ENCODE measurements around the gene PRKG1.

Gene PRKG1

DNA sequence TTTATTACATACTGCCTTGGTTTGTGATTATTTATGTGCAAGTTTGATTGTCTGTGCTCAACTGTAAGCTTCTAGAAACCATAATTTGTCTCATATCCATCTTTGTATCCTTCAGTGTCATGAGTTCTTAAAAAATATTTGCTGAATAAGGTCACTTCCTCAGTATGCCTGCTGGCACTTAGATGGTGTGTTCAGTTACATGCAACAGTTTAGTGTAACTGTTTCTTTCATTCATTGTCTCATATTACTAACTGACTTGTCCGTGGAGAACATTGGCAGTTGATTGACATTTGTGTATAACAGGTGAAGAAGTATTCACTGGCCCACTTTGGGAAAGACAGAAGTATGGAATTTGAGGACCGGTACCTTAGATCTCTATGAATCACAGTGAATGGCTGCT lies 236.9 kb downstream of the PRKG1 start:
- TF ChIP-seq CREB1 (IDR thresholded peaks at IDR 0.05; ENCODE audit: low read depth) = no peak
- TF ChIP-seq CEBPB (IDR thresholded peaks at IDR 0.05) = no peak
- no peak for TF ChIP-seq TAF1 (IDR thresholded peaks at IDR 0.05; ENCODE audit: low read depth)
- no peak for TF ChIP-seq EP300 (IDR thresholded peaks at IDR 0.05; ENCODE audit: borderline replicate concordance)
- no peak for TF ChIP-seq YY1 (IDR thresholded peaks at IDR 0.05; ENCODE audit: low read depth)
- no peak for TF ChIP-seq RAD21 (IDR thresholded peaks at IDR 0.05; ENCODE audit: low read depth)
- no peak for TF ChIP-seq TCF12 (IDR thresholded peaks at IDR 0.05; ENCODE audit: low read depth)
- no peak for TF ChIP-seq EGR1 (IDR thresholded peaks at IDR 0.05)
- TF ChIP-seq, protein P1, sequence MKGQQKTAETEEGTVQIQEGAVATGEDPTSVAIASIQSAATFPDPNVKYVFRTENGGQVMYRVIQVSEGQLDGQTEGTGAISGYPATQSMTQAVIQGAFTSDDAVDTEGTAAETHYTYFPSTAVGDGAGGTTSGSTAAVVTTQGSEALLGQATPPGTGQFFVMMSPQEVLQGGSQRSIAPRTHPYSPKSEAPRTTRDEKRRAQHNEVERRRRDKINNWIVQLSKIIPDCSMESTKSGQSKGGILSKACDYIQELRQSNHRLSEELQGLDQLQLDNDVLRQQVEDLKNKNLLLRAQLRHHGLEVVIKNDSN (IDR thresholded peaks at IDR 0.05) = no peak
- TF ChIP-seq TEAD4 (IDR thresholded peaks at IDR 0.05) = no peak
- no peak for TF ChIP-seq NFIC (IDR thresholded peaks at IDR 0.05)
- no peak for TF ChIP-seq FOXM1 (IDR thresholded peaks at IDR 0.05; ENCODE audit: borderline replicate concordance, low read depth)

GRCh38 chr10:51312817-51313216 lies 238.5 kb downstream of the PRKG1 start:
- TF ChIP-seq RAD21 (IDR thresholded peaks at IDR 0.05; ENCODE audit: low read depth) (no peak), CEBPB (IDR thresholded peaks at IDR 0.05) (no peak), NFIC (IDR thresholded peaks at IDR 0.05) (no peak), TCF12 (IDR thresholded peaks at IDR 0.05; ENCODE audit: low read depth) (no peak), TAF1 (IDR thresholded peaks at IDR 0.05; ENCODE audit: low read depth) (no peak), MAX (IDR thresholded peaks at IDR 0.05) (no peak)

DNA sequence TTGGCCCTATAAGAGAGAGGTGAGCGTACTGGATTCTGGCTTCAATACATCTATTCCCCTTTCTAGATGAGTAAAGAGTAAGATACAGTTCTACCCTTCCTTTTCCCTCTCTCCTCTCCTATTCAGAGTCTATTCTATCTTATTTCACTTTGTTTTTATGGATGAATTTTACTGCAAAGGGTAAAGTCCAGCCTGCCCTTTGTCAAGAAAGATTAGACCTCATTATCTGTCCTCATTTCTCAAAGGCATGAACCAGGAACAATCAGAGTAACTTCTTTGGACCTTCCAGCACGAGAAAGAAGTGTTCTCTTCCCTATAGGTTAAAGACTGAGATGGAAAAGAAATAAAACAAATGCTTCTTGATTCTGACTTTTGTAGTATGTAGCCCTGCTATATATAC lies 239.0 kb downstream of the PRKG1 start:
- no peak for TF ChIP-seq FOXM1 (IDR thresholded peaks at IDR 0.05; ENCODE audit: borderline replicate concordance, low read depth)

- TF ChIP-seq EP300 (IDR thresholded peaks at IDR 0.05; ENCODE audit: borderline replicate concordance) = no peak
- no peak for TF ChIP-seq EGR1 (IDR thresholded peaks at IDR 0.05)
- no peak for TF ChIP-seq ZBTB7A (IDR thresholded peaks at IDR 0.05; ENCODE audit: low read depth)
- TF ChIP-seq, protein P2, sequence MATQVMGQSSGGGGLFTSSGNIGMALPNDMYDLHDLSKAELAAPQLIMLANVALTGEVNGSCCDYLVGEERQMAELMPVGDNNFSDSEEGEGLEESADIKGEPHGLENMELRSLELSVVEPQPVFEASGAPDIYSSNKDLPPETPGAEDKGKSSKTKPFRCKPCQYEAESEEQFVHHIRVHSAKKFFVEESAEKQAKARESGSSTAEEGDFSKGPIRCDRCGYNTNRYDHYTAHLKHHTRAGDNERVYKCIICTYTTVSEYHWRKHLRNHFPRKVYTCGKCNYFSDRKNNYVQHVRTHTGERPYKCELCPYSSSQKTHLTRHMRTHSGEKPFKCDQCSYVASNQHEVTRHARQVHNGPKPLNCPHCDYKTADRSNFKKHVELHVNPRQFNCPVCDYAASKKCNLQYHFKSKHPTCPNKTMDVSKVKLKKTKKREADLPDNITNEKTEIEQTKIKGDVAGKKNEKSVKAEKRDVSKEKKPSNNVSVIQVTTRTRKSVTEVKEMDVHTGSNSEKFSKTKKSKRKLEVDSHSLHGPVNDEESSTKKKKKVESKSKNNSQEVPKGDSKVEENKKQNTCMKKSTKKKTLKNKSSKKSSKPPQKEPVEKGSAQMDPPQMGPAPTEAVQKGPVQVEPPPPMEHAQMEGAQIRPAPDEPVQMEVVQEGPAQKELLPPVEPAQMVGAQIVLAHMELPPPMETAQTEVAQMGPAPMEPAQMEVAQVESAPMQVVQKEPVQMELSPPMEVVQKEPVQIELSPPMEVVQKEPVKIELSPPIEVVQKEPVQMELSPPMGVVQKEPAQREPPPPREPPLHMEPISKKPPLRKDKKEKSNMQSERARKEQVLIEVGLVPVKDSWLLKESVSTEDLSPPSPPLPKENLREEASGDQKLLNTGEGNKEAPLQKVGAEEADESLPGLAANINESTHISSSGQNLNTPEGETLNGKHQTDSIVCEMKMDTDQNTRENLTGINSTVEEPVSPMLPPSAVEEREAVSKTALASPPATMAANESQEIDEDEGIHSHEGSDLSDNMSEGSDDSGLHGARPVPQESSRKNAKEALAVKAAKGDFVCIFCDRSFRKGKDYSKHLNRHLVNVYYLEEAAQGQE (IDR thresholded peaks at IDR 0.05; ENCODE audit: low read depth) = no peak
- TF ChIP-seq YY1 (IDR thresholded peaks at IDR 0.05; ENCODE audit: low read depth) = no peak
- TF ChIP-seq TCF12 (IDR thresholded peaks at IDR 0.05; ENCODE audit: low read depth) = no peak
- TF ChIP-seq TAF1 (IDR thresholded peaks at IDR 0.05; ENCODE audit: low read depth) = no peak
- no peak for TF ChIP-seq FOXM1 (IDR thresholded peaks at IDR 0.05; ENCODE audit: borderline replicate concordance, low read depth)
- TF ChIP-seq, protein P1 (IDR thresholded peaks at IDR 0.05) = no peak
- no peak for TF ChIP-seq RAD21 (IDR thresholded peaks at IDR 0.05; ENCODE audit: low read depth)
- no peak for TF ChIP-seq TEAD4 (IDR thresholded peaks at IDR 0.05)
These were observed 239.6 kb downstream of the PRKG1 start for GRCh38 chr10:51313773-51314478.

- TF ChIP-seq NFIC (IDR thresholded peaks at IDR 0.05) (no peak), ZBTB7A (IDR thresholded peaks at IDR 0.05; ENCODE audit: low read depth) (no peak), TAF1 (IDR thresholded peaks at IDR 0.05; ENCODE audit: low read depth) (no peak), TEAD4 (IDR thresholded peaks at IDR 0.05) (no peak), EGR1 (IDR thresholded peaks at IDR 0.05) (no peak), TCF12 (IDR thresholded peaks at IDR 0.05; ENCODE audit: low read depth) (no peak), MAX (IDR thresholded peaks at IDR 0.05) (no peak), EP300 (IDR thresholded peaks at IDR 0.05; ENCODE audit: borderline replicate concordance) (no peak), RAD21 (IDR thresholded peaks at IDR 0.05; ENCODE audit: low read depth) (no peak), CEBPB (IDR thresholded peaks at IDR 0.05) (no peak), FOXM1 (IDR thresholded peaks at IDR 0.05; ENCODE audit: borderline replicate concordance, low read depth) (no peak), CREB1 (IDR thresholded peaks at IDR 0.05; ENCODE audit: low read depth) (no peak), YY1 (IDR thresholded peaks at IDR 0.05; ENCODE audit: low read depth) (no peak)
- TF ChIP-seq, protein P2 (IDR thresholded peaks at IDR 0.05; ENCODE audit: low read depth) = no peak
- TF ChIP-seq, protein P1 (IDR thresholded peaks at IDR 0.05) = no peak
These were observed 240.2 kb downstream of the PRKG1 start for GRCh38 chr10:51314481-51314880.

All from Ishikawa (cell line).